HFF-Myc (cell line): ENCODE data around the gene ABRAXAS1.
"Not testable (repeated sequence)": the region's sequence is repeated elsewhere in the genome, so short reads cannot be mapped to it uniquely, and the experiment has no call there.

ENCODE experiments used
- DNase-seq: peaks from one replicate; pipeline ENCODE4 v3.0.0-alpha.2; 2011; ENCODE audit warnings: low read depth; ENCODE audit errors: extremely low read depth
- H3K4me3 ChIP-seq: replicated peaks from 2 replicates; pipeline ENCODE4 v1.5.1; 2011; ENCODE audit warnings: low read depth, mild to moderate bottlenecking, control low read depth, low read length
- TF ChIP-seq, protein P1 (sequence below): IDR thresholded peaks from 2 replicates; pipeline ENCODE4 v1.5.1; 2012; ENCODE audit warnings: mild to moderate bottlenecking, low read depth, low read length, control low read depth; ENCODE audit errors: missing control alignments

Gene ABRAXAS1

DNA sequence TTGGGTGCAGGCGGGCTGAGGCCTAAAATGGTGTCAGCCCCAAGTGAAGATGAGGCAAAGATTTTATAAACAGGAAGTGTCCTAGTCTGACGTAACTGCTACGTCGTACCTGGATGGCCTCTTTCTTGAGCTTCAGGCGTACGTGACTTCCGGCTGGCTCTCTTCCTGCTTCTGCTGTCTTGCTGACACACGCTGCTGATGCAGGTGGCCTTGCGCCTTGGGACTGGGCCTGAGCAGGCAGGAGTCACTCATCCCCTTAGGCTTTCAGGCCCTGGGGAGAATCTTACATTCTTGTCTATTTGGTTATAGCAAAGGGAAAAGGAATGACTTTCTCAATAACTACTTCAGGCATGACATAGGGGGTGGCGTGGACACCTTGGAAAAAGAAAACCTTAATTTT, 20.1 kb upstream of the ABRAXAS1 start:
- no peak for DNase-seq
- H3K4me3 ChIP-seq: no peak overlapping the region
- TF ChIP-seq, protein P1, sequence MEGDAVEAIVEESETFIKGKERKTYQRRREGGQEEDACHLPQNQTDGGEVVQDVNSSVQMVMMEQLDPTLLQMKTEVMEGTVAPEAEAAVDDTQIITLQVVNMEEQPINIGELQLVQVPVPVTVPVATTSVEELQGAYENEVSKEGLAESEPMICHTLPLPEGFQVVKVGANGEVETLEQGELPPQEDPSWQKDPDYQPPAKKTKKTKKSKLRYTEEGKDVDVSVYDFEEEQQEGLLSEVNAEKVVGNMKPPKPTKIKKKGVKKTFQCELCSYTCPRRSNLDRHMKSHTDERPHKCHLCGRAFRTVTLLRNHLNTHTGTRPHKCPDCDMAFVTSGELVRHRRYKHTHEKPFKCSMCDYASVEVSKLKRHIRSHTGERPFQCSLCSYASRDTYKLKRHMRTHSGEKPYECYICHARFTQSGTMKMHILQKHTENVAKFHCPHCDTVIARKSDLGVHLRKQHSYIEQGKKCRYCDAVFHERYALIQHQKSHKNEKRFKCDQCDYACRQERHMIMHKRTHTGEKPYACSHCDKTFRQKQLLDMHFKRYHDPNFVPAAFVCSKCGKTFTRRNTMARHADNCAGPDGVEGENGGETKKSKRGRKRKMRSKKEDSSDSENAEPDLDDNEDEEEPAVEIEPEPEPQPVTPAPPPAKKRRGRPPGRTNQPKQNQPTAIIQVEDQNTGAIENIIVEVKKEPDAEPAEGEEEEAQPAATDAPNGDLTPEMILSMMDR: no peak

DNA sequence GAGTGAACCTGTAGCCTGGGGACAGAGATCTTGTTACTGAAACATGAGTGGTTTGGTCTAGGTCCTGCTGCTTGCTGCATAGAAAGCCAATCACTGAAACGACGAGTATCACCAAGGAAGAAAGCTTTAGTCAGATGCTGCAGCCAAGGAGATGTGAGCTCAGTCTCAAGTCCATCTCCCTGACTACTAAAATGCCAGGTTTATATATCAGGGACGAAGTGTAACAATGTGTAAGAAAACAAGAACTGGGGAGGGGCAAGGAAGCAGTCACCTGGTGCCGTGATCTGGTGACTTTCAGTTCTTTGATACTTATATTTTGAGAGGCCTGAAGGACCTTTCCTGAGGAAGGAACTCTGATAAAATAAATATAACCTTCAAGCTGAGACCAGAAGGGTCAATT, 19.6 kb upstream of the ABRAXAS1 start:
- no peak for DNase-seq
- no peak overlapping the region for H3K4me3 ChIP-seq
- TF ChIP-seq, protein P1: no peak

DNA sequence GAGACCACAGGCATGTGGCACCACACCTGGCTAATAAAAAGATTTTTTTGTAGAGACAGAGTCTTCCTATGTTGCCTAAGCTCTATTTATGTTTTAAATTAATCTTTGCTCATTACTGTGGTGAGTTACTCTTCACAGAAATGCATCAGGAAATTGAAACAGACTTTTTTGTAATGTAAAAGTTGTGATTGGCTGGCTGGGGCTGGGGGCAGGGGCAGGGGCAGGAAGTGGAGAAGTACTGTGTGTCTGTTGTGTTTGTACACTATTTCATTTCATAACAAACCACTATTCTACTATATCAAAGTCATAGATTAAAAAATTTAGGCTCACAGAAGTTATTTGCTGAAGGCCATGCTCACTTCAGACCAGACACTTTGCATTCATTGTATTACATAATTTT, 19.1 kb upstream of the ABRAXAS1 start:
- TF ChIP-seq, protein P1: no peak
- DNase-seq: no peak
- no peak overlapping the region for H3K4me3 ChIP-seq

DNA sequence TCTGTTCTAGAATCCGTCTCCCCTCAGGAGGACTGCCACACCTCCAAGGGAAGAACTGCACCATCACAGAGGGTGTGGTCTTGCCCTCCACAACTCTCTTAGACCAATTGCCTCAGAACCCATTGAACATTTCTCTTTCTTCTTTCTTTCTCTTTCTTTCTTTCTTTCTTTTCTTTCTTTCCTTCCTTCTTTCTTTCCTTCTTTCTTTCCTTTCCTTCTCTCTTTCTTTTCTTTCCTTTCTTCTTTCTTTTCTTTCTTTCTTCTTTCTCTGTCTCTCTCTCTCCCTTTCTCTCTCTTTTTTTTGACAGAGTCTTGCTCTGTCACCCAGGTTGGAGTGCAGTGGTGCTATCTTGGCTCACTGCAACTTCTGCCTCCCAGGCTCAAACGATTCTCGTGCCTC, 16.8 kb upstream of the ABRAXAS1 start:
- not testable (repeated sequence) for H3K4me3 ChIP-seq, DNase-seq

DNA sequence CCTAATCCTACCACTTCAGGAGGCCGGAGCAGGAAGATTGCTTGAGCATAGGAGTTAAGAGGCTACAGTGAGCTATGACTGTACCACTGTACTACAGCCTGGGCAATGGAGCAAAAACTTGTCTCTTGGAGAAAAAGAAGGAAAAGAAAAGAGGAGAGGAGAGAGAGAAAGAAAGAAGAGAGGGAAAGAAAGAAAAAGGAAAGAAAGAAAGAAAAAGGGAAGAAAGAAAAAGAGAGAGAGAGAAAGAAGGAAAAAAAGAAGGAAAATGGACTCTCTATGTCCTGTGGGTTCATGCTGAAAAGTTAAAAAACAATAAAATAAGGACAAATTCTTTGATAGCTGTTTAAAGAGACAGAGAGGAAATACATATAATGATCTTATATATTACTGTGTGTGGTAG, 13.3 kb upstream of the ABRAXAS1 start:
- H3K4me3 ChIP-seq: no peak overlapping the region
- TF ChIP-seq, protein P1: no peak
- no peak for DNase-seq

DNA sequence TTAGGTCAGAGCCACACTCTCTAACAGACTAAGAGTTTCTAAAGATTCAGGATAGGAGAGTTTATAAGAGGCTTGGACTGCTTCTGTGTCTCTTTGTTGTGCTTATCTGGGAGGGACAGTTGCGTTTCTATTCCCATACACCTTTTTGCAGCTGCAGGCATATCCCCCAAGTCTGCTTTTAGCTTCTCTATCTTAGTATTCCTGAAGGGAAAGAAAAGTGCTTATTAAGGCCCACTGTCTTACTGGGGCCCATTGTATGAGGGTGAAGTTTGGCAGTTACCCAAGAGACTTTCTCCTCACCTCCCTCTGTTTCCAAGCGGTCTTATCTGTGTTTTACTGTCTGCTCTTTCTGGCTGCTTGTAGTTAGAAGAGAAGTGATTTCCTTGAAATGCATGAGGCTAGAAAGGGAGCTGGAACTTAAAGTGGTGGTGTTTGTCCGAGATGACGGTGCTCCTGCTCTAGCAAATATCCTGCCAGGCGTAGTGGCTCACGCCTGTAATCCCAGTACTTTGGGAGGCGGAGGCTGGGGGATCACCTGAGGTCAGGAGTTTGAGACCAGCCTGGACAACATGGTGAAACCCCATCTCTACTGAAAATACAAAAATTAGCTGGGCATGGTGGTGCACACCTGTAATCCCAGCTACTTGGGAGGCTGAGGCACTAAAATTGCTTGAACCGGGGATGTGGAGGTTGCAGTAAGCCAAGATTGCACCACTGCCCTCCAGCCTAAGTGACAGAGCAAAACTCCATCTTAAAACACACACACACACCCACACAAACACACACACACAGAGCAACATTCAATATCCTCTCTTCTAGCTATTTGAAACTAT, 11.4 kb upstream of the ABRAXAS1 start:
- DNase-seq, H3K4me3 ChIP-seq: not testable (repeated sequence)

DNA sequence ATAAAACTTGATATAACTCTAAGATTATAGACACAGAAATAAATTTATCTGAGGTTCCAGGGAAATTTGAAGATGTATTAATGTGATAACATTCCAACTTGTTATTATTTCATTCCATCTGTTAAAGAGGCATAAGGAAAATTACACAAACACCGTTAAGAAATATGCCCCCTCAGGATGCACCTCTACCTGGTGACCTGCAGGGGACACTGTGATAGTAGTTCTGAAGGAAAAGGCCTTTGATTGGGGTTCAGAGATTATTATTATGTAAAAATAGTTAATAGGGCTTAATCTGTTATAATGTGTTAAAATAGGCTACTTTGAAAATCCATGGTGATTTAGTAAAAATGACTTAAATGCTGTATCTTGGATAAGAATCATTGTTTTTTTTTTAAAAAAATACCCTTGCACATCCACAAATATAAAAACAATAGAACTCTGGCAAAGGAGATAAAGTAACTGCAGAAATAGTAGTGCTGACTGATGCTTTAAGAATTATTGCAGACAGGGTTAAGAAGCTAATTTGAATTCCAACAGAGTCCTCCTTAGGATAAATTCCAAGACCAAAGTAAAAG, 6.1 kb upstream of the ABRAXAS1 start:
- TF ChIP-seq, protein P1: peak; percentile 82
- peak; percentile 6 for DNase-seq

More for the DNA sequence above, 6.1 kb upstream of the ABRAXAS1 start:
- no peak overlapping the region for H3K4me3 ChIP-seq
